Hypothalamus (tissue), 51 donors: ENCODE measurements around the gene SCYL1.

Source experiments
- DNase-seq, 51 donors: peaks; one replicate each; lab custom pipeline; 2025; lab: John Stamatoyannopoulos, UW

Gene SCYL1

DNA sequence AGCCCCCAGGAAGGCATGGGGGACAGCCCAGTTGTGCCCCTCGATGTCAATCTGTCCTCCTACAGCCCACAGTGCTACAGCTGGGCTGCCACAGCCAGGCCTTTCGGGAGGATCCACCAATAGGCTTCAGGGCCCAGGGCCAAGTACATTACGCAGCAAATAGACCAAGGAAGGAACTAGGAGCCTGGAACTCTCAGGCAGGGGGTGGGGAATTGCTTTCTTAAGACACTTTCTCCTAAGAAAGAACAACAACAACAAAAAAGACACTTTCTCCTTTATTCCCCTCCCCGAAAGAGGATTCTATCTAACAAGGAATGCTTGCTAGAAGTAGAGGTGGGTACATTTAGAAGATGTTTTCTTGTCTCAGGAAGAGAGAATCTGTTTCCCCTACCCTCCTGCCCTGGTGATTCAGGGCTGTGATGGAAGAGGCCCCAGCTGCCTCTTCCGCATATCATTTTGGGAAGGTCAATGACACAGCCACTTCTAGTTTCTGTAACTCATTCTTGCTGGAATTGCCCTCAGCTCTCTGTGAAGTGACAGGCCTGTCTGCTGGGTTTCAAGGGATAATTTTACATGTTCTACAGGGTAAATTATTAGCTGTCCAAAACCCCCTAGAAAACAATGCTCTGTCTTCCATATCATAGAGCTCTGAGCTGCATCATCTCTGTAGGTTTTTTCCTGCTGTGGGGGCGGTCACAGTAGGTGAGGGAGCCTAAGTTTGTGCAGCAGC is 32.1 kb upstream of the SCYL1 start:
- peak in 35 of 51 donors; percentile 21 to 79 (median 62) for DNase-seq

- DNase-seq, result peak in 23 of 51 donors; percentile 21 to 74 (median 38)
Measured at GRCh38 chr11:65493367-65494176, 31.3 kb upstream of the SCYL1 start.

GRCh38 chr11:65496304-65497140 is 28.4 kb upstream of the SCYL1 start:
- DNase-seq, result peak in 7 of 51 donors; percentile 35 to 68 (median 65)

DNA sequence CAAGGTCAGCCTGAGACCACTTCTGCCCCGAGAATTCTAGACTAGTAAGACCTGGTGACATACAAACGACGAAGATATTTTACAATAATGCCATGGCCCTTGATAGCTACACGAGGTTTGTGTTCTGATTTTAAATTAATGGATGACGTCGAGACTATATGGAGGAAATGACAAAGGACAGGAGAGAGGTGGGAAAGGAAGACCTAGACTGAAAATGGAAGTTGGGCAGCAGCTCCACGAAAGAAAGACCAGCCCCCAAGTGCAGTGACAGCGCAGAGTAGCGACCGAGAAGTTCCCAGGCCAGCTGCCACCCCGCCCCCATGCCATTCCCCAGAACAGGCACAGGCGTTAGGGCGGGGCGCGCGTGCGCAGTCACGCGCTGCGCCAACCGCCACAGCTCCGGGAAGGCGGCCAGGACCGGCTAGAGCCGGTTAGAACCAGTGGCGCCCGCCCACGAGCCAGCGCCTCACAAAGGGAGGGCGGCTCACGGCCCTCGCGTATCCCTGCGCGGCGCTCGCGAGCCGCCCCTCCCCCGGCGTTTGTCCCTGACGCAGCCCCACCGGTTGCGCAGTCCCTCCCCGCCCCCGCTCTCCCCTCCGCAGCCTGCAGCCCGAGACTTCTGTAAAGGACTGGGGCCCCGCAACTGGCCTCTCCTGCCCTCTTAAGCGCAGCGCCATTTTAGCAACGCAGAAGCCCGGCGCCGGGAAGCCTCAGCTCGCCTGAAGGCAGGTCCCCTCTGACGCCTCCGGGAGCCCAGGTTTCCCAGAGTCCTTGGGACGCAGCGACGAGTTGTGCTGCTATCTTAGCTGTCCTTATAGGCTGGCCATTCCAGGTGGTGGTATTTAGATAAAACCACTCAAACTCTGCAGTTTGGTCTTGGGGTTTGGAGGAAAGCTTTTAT is 27.5 kb upstream of the SCYL1 start:
- peak; percentile 83 to 100 (median 98) for DNase-seq

DNA sequence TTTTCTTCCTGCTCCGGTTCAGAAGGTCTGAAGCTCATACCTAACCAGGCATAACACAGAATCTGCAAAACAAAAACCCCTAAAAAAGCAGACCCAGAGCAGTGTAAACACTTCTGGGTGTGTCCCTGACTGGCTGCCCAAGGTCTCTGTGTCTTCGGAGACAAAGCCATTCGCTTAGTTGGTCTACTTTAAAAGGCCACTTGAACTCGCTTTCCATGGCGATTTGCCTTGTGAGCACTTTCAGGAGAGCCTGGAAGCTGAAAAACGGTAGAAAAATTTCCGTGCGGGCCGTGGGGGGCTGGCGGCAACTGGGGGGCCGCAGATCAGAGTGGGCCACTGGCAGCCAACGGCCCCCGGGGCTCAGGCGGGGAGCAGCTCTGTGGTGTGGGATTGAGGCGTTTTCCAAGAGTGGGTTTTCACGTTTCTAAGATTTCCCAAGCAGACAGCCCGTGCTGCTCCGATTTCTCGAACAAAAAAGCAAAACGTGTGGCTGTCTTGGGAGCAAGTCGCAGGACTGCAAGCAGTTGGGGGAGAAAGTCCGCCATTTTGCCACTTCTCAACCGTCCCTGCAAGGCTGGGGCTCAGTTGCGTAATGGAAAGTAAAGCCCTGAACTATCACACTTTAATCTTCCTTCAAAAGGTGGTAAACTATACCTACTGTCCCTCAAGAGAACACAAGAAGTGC is 26.7 kb upstream of the SCYL1 start:
- peak in 19 of 51 donors; percentile 33 to 81 (median 44) for DNase-seq

DNA sequence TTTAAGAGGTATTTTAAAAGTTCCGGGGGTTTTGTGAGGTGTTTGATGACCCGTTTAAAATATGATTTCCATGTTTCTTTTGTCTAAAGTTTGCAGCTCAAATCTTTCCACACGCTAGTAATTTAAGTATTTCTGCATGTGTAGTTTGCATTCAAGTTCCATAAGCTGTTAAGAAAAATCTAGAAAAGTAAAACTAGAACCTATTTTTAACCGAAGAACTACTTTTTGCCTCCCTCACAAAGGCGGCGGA is 26.2 kb upstream of the SCYL1 start:
- DNase-seq, result no peak

DNA sequence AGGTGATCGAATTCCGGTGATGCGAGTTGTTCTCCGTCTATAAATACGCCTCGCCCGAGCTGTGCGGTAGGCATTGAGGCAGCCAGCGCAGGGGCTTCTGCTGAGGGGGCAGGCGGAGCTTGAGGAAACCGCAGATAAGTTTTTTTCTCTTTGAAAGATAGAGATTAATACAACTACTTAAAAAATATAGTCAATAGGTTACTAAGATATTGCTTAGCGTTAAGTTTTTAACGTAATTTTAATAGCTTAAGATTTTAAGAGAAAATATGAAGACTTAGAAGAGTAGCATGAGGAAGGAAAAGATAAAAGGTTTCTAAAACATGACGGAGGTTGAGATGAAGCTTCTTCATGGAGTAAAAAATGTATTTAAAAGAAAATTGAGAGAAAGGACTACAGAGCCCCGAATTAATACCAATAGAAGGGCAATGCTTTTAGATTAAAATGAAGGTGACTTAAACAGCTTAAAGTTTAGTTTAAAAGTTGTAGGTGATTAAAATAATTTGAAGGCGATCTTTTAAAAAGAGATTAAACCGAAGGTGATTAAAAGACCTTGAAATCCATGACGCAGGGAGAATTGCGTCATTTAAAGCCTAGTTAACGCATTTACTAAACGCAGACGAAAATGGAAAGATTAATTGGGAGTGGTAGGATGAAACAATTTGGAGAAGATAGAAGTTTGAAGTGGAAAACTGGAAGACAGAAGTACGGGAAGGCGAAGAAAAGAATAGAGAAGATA is 25.7 kb upstream of the SCYL1 start, which contains the start of gene MALAT1:
Gene MALAT1 (plus strand): TSS at position 69 of the 736 bp plus-strand sequence.
- peak in 50 of 51 donors; percentile 43 to 95 (median 87) for DNase-seq

- DNase-seq, result no peak
Measured at GRCh38 chr11:65499713-65500386, 25.0 kb upstream of the SCYL1 start.

DNA sequence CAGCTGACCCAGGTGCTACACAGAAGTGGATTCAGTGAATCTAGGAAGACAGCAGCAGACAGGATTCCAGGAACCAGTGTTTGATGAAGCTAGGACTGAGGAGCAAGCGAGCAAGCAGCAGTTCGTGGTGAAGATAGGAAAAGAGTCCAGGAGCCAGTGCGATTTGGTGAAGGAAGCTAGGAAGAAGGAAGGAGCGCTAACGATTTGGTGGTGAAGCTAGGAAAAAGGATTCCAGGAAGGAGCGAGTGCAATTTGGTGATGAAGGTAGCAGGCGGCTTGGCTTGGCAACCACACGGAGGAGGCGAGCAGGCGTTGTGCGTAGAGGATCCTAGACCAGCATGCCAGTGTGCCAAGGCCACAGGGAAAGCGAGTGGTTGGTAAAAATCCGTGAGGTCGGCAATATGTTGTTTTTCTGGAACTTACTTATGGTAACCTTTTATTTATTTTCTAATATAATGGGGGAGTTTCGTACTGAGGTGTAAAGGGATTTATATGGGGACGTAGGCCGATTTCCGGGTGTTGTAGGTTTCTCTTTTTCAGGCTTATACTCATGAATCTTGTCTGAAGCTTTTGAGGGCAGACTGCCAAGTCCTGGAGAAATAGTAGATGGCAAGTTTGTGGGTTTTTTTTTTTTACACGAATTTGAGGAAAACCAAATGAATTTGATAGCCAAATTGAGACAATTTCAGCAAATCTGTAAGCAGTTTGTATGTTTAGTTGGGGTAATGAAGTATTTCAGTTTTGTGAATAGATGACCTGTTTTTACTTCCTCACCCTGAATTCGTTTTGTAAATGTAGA is 24.3 kb upstream of the SCYL1 start:
- DNase-seq, result peak in 18 of 51 donors; percentile 23 to 68 (median 40)

GRCh38 chr11:65501186-65501471 is 23.8 kb upstream of the SCYL1 start:
- peak in 1 of 51 donors; percentile 47 for DNase-seq

GRCh38 chr11:65501472-65502273 is 23.2 kb upstream of the SCYL1 start:
- peak in 1 of 51 donors; percentile 42 for DNase-seq

GRCh38 chr11:65502274-65502554 is 22.7 kb upstream of the SCYL1 start:
- DNase-seq, result no peak

DNA sequence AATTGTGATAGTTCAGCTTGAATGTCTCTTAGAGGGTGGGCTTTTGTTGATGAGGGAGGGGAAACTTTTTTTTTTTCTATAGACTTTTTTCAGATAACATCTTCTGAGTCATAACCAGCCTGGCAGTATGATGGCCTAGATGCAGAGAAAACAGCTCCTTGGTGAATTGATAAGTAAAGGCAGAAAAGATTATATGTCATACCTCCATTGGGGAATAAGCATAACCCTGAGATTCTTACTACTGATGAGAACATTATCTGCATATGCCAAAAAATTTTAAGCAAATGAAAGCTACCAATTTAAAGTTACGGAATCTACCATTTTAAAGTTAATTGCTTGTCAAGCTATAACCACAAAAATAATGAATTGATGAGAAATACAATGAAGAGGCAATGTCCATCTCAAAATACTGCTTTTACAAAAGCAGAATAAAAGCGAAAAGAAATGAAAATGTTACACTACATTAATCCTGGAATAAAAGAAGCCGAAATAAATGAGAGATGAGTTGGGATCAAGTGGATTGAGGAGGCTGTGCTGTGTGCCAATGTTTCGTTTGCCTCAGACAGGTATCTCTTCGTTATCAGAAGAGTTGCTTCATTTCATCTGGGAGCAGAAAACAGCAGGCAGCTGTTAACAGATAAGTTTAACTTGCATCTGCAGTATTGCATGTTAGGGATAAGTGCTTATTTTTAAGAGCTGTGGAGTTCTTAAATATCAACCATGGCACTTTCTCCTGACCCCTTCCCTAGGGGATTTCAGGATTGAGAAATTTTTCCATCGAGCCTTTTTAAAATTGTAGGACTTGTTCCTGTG is 22.1 kb upstream of the SCYL1 start:
- peak in 2 of 51 donors; percentile 10 to 18 for DNase-seq

- DNase-seq, result no peak
Measured at GRCh38 chr11:65503368-65503948, 21.4 kb upstream of the SCYL1 start.

- peak in 2 of 51 donors; percentile 5 to 42 for DNase-seq
Measured at GRCh38 chr11:65503949-65504673, 20.8 kb upstream of the SCYL1 start.
